Astrocyte of the cerebellum (primary cell): Measurements from ENCODE around the gene CREM.

Source experiments
- DNase-seq: peaks from one replicate; pipeline ENCODE4 v3.0.0-alpha.2; 2011; ENCODE audit warnings: low read depth
- H3K4me3 ChIP-seq: 2 replicates; pipeline ENCODE4 v1.5.1; 2011; ENCODE audit warnings: mild to moderate bottlenecking, low read depth, low read length, moderate library complexity
- in situ Hi-C: cut with HindIII; loops from 2 replicates; pipeline ENCODE4 v1.10.0; 2017; ENCODE audit warnings: low sequenced_read_pairs
- TF ChIP-seq, protein P1 (sequence below): IDR thresholded peaks from 2 replicates; pipeline ENCODE4 v1.5.1; 2012; ENCODE audit warnings: low read length, low read depth, moderate library complexity, mild to moderate bottlenecking; ENCODE audit errors: missing control alignments

The CREM gene

DNA sequence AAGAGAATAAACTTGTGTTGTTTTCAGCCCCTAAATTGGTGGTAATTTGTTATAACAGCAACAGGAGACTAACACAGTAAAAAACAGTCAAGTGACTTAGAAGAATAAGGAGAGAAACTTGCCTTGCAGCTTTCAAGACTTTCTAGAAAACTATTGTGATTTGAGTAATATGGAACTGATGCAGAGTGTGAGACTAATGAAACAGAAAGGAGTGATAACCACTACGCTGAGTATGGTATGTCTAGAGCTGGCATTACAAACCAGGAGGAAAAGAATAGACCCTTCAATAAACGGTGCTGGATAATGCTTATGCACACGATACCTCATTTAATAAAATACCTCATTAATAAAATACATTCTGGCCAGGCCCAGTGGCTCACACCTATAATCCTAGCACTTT is 99.9 kb downstream of the CREM start:
- no peak overlapping the region for H3K4me3 ChIP-seq
- TF ChIP-seq, protein P1, sequence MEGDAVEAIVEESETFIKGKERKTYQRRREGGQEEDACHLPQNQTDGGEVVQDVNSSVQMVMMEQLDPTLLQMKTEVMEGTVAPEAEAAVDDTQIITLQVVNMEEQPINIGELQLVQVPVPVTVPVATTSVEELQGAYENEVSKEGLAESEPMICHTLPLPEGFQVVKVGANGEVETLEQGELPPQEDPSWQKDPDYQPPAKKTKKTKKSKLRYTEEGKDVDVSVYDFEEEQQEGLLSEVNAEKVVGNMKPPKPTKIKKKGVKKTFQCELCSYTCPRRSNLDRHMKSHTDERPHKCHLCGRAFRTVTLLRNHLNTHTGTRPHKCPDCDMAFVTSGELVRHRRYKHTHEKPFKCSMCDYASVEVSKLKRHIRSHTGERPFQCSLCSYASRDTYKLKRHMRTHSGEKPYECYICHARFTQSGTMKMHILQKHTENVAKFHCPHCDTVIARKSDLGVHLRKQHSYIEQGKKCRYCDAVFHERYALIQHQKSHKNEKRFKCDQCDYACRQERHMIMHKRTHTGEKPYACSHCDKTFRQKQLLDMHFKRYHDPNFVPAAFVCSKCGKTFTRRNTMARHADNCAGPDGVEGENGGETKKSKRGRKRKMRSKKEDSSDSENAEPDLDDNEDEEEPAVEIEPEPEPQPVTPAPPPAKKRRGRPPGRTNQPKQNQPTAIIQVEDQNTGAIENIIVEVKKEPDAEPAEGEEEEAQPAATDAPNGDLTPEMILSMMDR: no peak
- no peak for DNase-seq
- in situ Hi-C loops: no loop called here

DNA sequence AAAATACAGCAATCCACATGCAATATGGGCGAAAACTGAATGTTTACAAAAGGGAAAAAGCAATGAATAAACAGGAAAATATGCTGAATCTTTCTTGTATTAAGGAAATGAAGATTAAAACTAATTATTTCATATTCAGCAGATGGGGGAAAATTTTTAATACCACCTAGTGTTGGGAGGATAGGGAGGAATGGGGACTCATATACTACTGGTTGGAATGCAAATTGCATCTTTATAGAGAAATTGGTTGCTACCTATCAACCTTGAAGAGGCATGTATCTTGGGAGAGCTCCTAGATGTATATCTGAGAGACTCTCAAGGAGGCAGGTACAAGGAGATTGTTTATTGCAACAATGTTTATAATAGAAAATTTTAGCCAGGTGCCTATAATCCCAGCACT is 101.4 kb downstream of the CREM start:
- no peak for DNase-seq
- in situ Hi-C loops: no loop called here
- no peak overlapping the region for H3K4me3 ChIP-seq
- TF ChIP-seq, protein P1: no peak

DNA sequence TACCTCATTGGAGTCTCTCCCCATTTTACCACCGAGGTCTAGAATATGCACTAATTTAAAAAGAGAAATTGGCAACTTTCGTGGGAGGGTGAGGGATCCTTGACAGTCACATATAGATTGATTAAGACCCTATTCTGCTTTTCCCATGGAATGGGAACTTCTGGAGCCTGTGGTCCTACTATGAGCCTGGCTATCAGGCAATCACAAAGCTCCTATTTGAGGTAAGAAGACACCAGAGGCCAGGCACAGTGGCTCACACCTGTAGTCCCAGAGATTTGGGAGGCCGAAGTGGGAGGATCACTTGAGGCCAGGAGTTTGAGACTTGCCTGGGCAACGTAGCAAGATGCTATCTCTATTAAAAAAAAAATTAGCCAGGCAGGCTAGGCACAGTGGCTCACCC is 105.0 kb downstream of the CREM start:
- H3K4me3 ChIP-seq: no peak overlapping the region
- in situ Hi-C loops: no loop called here
- TF ChIP-seq, protein P1: no peak
- DNase-seq: no peak

DNA sequence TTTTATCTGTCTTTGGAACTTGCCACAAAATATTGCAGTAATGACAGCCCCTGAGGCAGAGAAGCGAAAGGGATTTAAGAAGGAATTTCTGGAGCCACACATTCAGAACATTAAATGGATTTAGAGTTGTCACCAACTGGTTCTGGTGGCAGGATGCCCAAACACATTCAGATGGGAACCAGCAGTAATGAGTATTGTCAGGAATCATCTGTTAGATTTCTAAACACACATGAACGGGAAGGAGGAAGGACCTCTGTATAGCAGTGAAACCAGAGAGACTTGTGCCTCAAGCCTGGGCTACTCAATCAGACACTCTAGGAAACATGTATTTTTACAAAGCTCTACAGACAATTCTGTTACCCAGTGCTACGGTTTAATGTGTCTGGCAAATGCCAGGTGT is 105.9 kb downstream of the CREM start:
- DNase-seq: no peak
- in situ Hi-C loops: no loop called here
- no peak overlapping the region for H3K4me3 ChIP-seq
- TF ChIP-seq, protein P1: no peak

DNA sequence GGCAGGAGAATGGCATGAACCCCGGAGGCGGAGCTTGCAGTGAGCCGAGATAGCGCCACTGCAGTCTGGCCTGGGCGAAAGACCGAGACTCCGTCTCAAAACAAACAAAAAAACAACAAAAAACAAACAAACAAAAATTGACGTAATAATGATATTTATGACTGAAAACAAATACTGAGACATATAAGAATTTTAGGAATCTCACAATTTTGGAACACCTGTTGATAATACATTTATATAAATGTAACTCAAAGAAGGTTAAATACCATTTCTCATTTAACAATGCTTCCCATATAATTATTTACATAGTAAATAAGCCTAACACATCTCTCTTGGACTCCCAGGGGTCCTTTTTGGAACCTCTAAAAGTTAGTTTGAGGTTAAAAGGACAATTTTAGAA is 107.4 kb downstream of the CREM start:
- DNase-seq: no peak
- no peak overlapping the region for H3K4me3 ChIP-seq
- in situ Hi-C loops: no loop called here
- TF ChIP-seq, protein P1: no peak

DNA sequence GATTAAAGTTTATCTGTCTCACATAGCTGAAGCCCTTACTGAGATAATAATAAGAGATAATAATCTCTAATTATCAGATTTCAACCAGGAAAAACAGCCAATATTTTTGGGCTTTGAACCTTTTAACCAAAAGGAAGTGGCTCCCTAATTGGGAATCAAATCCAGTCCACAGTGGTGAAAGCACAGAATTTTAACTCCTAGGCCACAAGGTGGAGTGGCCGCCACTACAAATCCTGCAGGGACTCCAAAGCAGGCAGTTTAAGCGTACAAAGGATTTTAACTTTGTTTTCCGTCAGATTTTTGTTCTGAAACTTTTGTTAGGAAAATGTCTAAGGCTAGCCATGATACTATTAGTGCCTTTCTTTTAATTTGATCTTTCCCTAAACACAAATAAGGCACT is 110.1 kb downstream of the CREM start:
- TF ChIP-seq, protein P1: peak; percentile 67
- no peak for DNase-seq
- in situ Hi-C loops: no loop called here
- H3K4me3 ChIP-seq: no peak overlapping the region

DNA sequence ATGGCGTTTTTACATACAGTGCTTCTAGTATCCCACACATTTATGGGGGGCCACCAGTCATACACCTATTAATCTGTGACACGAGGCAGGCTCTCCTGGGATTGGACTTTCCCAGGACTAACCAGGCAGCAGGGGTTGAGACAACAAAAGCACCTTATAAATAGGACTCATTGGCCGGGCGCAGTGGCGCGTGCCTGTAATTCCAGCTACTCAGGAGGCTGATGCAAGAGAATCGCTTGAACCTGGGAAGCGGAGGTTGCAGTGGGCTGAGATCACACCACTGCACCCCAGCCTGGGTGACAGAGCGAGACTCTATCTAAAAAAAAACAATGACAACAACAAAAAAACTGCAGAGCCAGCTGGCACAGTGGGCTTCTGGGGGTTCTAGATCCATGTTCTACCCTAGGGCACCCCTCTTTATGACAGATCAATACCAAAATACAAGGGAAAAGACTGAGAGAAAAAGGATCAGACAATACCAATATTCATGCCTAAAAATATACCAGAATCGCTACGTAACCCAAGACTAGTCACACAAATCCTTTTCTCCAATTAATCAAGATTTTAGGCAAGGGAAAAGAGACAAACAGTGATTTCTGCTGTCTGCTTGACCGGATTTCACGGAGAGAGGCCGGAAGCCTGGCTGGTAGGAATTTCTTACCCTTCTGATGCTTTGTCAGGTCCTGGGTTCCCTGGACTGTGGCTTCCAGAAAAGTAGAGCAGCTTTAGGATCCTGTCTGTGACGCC is 111.3 kb downstream of the CREM start:
- no peak for DNase-seq
- in situ Hi-C loops: no loop called here
- TF ChIP-seq, protein P1: no peak
- no peak overlapping the region for H3K4me3 ChIP-seq
